ENCODE data around the gene PRTN3. TPM values are rescaled to one million over a fixed set of nuclear protein-coding genes. Genes with fewer than 3 reads are reported as not detected.

PRTN3 gene
- polyA plus RNA-seq, 1 of the 3 experiments (the other 2 are of a cell fraction) = not detected

- no peak overlapping the region for H3K4me3 ChIP-seq (ENCODE audit: low read depth in 2 of 2, low read length in 1 of 2)
- no peaks in the 10 kb centered on the region for H4K20me1 ChIP-seq (ENCODE audit: insufficient read depth)
- H3K36me3 ChIP-seq (replicated peaks in 1 of 2; ENCODE audit: control insufficient read depth in 1 of 2, insufficient read depth in 2 of 2, low read length in 1 of 2) = no peaks in the 10 kb centered on the region
- H3K4me2 ChIP-seq = no peak overlapping the region
- no peaks in the 10 kb centered on the region for H3K9me3 ChIP-seq
- H2AFZ ChIP-seq (ENCODE audit: low read depth) = no peak overlapping the region
- H3K9ac ChIP-seq = no peak overlapping the region
- H3K79me2 ChIP-seq (ENCODE audit: insufficient read depth) = no peaks in the 10 kb centered on the region
- no peak for TF ChIP-seq USF2 (IDR thresholded peaks at IDR 0.05; ENCODE audit: borderline replicate concordance, low read depth, low read length)
- TF ChIP-seq NRF1 (IDR thresholded peaks at IDR 0.05; ENCODE audit: low read depth, low read length) = no peak
- no peak for TF ChIP-seq USF1 (IDR thresholded peaks at IDR 0.05; ENCODE audit: borderline replicate concordance, low read depth)
- TF ChIP-seq FOXM1 (IDR thresholded peaks at IDR 0.05; ENCODE audit: low read depth) = no peak
- TF ChIP-seq PBX3 (IDR thresholded peaks at IDR 0.05) = no peak
- no peak for TF ChIP-seq SIN3A (IDR thresholded peaks at IDR 0.05; ENCODE audit: borderline replicate concordance, low read depth, low read length)
- no peak for TF ChIP-seq REST (IDR thresholded peaks at IDR 0.05; ENCODE audit: low read depth, low read length)
- no peak for TF ChIP-seq GATA2 (CRISPR knock-in tag; IDR thresholded peaks at IDR 0.05)
- TF ChIP-seq SMC3 (IDR thresholded peaks at IDR 0.05; ENCODE audit: low read depth, low read length) = no peak
- no peak for TF ChIP-seq IRF3 (IDR thresholded peaks at IDR 0.05; ENCODE audit: low read depth, low read length)
- TF ChIP-seq NFIC (IDR thresholded peaks at IDR 0.05; ENCODE audit: borderline replicate concordance) = no peak
- no peak for TF ChIP-seq TEAD4 (IDR thresholded peaks at IDR 0.05; ENCODE audit: borderline replicate concordance, insufficient read depth)
- no peak for TF ChIP-seq MXI1 (IDR thresholded peaks at IDR 0.05; ENCODE audit: low read depth, low read length)
- TF ChIP-seq ELF1 (IDR thresholded peaks at IDR 0.05) = no peak
- TF ChIP-seq MEF2A (IDR thresholded peaks at IDR 0.05; ENCODE audit: borderline replicate concordance, low read depth) = no peak
- no peak for TF ChIP-seq TAF1 (IDR thresholded peaks at IDR 0.05; ENCODE audit: borderline replicate concordance, low read depth, low read length)
- TF ChIP-seq EP300 (IDR thresholded peaks at IDR 0.05; ENCODE audit: borderline replicate concordance in 1 of 2, low read depth in 1 of 2, low read length in 1 of 2) = no peak
- TF ChIP-seq RXRA (IDR thresholded peaks at IDR 0.05; ENCODE audit: borderline replicate concordance, low read depth) = no peak
- no peak for TF ChIP-seq ZBTB33 (IDR thresholded peaks at IDR 0.05; ENCODE audit: borderline replicate concordance, low read depth)
- TF ChIP-seq EZH2phosphoT487 (IDR thresholded peaks at IDR 0.05; ENCODE audit: borderline replicate concordance, low read depth) = no peak
- POLR2A ChIA-PET = no interaction called here
- no peaks in the 10 kb centered on the region for H3F3A ChIP-seq (replicated peaks; ENCODE audit: insufficient read depth)
- no peak overlapping the region for H3K27ac ChIP-seq (ENCODE audit: low read depth in 2 of 2, low read length in 1 of 2)
- no peaks in the 10 kb centered on the region for H3K9me2 ChIP-seq
- peak; percentile 61 for DNase-seq
- CTCF ChIA-PET = interaction anchor here (0.6 to 5.4 kb wide), 19 partner anchors 8 to 386 kb away, joined by 3 to 44 read pairs (median 6); partner anchors contain the start of genes ATP5F1D, KISS1R, MED16 and PRTN3
- 26% methylated on average over 3 of the region's 40 CpGs for WGBS (ENCODE audit: low lambda C conversion rate)
- peaks cover 0 to 4% of the 10 kb centered on the region in 2 experiments; a peak in 1 of 4 replicates for H3K4me1 ChIP-seq (ENCODE audit: control insufficient read depth in 1 of 2, insufficient read depth in 2 of 2, low read depth in 1 of 2, low read length in 1 of 2)
- H3K27me3 ChIP-seq (ENCODE audit: insufficient read depth) = peaks cover 56% of the 10 kb centered on the region
These were observed 14.8 kb downstream of the PRTN3 start for GRCh38 chr19:855566-856120.

Measured in SK-N-SH (cell line).